ENCODE measurements around the gene BMPR2.
A peak's percentile ranks its signal among the peaks of the same experiment; 100 is the strongest.
"Not testable (repeated sequence)": the region's sequence is repeated elsewhere in the genome, so short reads cannot be mapped to it uniquely, and the experiment has no call there.

The BMPR2 gene

GRCh38 chr2:202455114-202455513, 79.0 kb downstream of the BMPR2 start:
- no peak for DNase-seq

- DNase-seq = no peak
Observed at GRCh38 chr2:202460119-202460518, 84.0 kb downstream of the BMPR2 start.

GRCh38 chr2:202479090-202479489, 103.0 kb downstream of the BMPR2 start:
- DNase-seq = no peak

GRCh38 chr2:202479610-202480009, 103.5 kb downstream of the BMPR2 start:
- DNase-seq = no peak

- no peak for DNase-seq
Observed at GRCh38 chr2:202486351-202486750, 110.2 kb downstream of the BMPR2 start.

- no peak for DNase-seq
Observed at GRCh38 chr2:202488671-202489070, 112.5 kb downstream of the BMPR2 start.

- DNase-seq = no peak
Observed at GRCh38 chr2:202490479-202490878, 114.4 kb downstream of the BMPR2 start.

GRCh38 chr2:202491514-202491913, 115.4 kb downstream of the BMPR2 start:
- no peak for DNase-seq

GRCh38 chr2:202494300-202495229, 118.4 kb downstream of the BMPR2 start:
- DNase-seq = peak; percentile 26

GRCh38 chr2:202495230-202495604, 119.1 kb downstream of the BMPR2 start:
- DNase-seq = no peak

- DNase-seq = not testable (repeated sequence)
Observed at GRCh38 chr2:202496835-202497472, 120.8 kb downstream of the BMPR2 start.

GRCh38 chr2:202497473-202497866, 121.3 kb downstream of the BMPR2 start:
- DNase-seq = not testable (repeated sequence)

- DNase-seq = not testable (repeated sequence)
Observed at GRCh38 chr2:202499841-202500240, 123.7 kb downstream of the BMPR2 start.

- DNase-seq = not testable (repeated sequence)
Observed at GRCh38 chr2:202503276-202503675, 127.1 kb downstream of the BMPR2 start.

GRCh38 chr2:202508686-202509085, 132.6 kb downstream of the BMPR2 start:
- no peak for DNase-seq

GRCh38 chr2:202510911-202511310, 134.8 kb downstream of the BMPR2 start:
- no peak for DNase-seq

GRCh38 chr2:202512176-202512575, 136.0 kb downstream of the BMPR2 start:
- no peak for DNase-seq

GRCh38 chr2:202514732-202515131, 138.6 kb downstream of the BMPR2 start:
- DNase-seq = no peak

- DNase-seq = no peak
Observed at GRCh38 chr2:202519453-202519852, 143.3 kb downstream of the BMPR2 start.

GRCh38 chr2:202521470-202521869, 145.3 kb downstream of the BMPR2 start:
- DNase-seq = no peak

GRCh38 chr2:202529389-202529788, 153.3 kb downstream of the BMPR2 start:
- DNase-seq = no peak

GRCh38 chr2:202530038-202530437, 153.9 kb downstream of the BMPR2 start:
- DNase-seq = no peak

GRCh38 chr2:202535290-202535689, 159.2 kb downstream of the BMPR2 start:
- DNase-seq = not testable (repeated sequence)

GRCh38 chr2:202541137-202541536, 165.0 kb downstream of the BMPR2 start:
- no peak for DNase-seq

Data from 8988T (cell line).